HG03342 (cell line): Measurements from ENCODE around the gene DESI1.
"Not testable (repeated sequence)": the region's sequence is repeated elsewhere in the genome, so short reads cannot be mapped to it uniquely, and the experiment has no call there.

Experiments used
- ATAC-seq: cut with Tn5 transposase; IDR thresholded peaks from one replicate; pipeline ENCODE4 v1.9.1; 2021; ENCODE audit warnings: mild to moderate bottlenecking, moderate library complexity; ENCODE audit not compliant: unreplicated experiment

Gene DESI1

DNA sequence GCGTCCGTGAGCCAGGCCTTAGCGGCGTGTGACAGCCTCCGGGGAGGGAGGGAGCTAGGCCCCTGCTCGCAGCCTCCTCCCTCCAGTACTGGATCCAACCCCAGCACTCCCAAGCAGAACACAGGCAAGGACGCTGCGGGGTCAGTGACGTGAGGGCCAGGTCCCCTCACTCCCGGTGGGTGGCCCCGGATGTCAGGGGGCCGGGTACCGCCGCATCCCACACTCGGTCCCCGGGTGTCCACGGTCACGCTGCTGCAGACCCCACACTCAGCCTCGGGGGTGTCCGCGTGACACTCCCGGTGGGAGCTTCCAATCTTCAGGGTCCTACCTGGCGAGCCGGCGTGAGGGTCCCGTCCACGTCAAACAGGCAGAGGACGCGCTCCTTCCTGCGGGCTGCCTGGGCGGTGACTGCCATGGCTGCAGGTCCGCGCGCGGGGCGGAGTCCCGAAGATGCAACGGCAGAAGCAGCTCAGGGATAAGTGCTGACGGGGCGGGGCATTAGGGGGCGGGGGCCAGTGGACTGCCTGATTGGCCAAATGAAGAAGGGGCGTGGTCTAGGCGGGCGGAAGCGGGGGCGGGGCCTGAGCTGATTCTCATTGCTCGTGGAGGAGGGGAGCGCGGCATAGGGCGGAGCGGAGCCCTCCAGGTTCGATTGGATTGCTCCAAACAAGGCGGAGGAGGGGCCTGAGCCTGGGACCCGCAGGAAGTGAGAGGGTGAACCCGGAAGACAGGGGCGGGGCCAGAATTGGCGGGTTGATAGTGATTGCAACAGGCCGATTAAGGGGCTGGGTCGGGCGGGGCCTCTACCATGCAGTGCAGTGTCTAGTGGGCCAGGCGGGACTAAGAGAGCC lies 31.2 kb downstream of the DESI1 start, which contains the start of gene PMM1:
Gene PMM1 (minus strand): TSS at position 450 of the 851 bp plus-strand sequence. CDS start 35 bp downstream, at position 415.
- ATAC-seq = peak; percentile 91

DNA sequence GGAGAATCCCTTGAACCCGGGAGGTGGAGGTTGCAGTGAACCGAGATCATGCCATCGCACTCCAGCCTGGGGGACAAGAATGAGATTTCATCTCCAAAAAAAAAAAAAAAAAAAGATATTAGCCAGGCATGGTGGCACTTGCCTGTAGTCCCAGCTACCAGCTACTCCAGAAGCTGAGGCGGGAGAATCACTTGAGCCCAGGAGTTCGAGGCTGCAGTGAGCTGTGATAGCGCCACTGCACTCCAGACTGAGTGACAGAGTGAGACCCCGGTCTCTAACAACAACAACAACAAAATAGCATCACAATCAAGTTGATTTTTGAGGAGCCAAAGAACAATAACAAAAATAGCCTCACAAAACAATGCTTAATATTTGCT lies 33.5 kb downstream of the DESI1 start:
- ATAC-seq = no peak

DNA sequence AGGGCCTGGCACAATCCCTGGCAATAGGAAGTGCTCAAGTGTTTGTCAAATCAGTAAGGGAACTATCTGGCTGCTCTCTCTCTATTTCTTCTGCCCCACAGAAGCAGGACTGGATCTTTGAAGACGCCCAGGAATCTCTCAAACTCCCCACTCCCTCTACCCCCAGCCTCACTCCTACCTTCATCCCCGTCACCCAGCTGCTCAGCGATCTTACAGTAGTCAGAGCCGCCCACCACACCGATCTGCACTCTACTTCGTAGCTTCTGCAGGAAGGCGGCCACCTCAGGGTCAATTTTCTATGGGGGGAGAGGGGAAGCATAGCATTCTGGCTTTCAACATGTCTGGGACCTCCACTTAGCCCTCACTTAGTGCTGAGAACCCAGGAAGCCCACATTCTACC lies 34.9 kb downstream of the DESI1 start:
- ATAC-seq = no peak

DNA sequence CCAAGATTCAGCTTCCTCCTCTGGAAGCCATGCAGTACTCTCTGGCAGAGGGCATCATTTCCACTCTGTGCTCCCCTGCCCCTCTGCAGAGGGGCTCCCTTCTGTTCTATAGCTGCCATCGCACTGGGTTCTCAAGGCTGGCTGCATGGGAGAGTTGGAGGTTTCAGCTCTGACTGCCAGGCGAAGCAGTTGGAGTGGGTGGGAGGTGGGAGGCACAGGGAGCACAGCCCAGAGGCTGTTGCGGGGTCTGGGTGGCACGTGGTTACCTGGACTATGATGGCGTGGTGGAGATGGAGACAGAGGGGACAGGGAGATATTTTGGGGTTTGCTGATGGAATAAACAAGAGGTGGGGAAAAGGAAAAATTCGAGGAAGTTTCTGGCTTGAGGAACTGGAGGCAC lies 36.0 kb downstream of the DESI1 start:
- no peak for ATAC-seq

DNA sequence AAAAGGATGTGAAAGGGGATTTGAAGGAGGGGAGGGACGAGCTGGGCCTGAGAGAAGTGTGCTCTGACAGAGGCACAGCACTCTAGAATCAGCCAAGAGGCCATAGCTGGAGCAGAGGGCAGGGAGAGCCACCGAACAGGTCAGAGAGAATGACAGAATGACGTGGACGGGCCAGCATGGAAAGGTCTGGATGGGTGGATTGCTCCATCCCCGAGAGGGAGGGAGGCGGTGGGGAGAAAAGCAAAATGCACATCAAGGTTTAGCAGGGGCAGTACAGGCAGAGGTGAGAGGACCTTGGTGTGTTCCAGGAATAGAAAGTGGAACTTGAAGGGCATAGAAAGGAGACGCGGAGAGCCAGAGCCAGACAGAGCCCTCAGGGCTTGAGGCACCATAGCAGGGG lies 38.1 kb downstream of the DESI1 start:
- no peak for ATAC-seq

DNA sequence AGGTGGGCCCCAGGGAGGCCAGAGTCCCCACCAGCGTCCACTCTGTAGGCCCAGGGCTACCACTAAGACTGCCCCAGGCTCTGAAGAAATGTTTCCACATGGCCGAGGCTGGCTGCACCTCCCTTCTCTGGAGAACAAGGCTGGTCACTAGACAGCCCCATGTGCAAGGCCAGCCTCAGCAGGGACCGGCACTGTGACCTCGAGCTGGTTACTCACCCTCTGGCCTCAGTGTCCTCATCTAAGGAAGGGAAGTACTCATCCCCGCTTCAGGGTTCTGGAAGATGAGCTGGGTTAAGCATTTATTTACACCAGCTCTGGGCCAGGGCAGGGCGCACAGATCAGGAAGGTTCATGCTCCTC lies 40.9 kb downstream of the DESI1 start:
- no peak for ATAC-seq

DNA sequence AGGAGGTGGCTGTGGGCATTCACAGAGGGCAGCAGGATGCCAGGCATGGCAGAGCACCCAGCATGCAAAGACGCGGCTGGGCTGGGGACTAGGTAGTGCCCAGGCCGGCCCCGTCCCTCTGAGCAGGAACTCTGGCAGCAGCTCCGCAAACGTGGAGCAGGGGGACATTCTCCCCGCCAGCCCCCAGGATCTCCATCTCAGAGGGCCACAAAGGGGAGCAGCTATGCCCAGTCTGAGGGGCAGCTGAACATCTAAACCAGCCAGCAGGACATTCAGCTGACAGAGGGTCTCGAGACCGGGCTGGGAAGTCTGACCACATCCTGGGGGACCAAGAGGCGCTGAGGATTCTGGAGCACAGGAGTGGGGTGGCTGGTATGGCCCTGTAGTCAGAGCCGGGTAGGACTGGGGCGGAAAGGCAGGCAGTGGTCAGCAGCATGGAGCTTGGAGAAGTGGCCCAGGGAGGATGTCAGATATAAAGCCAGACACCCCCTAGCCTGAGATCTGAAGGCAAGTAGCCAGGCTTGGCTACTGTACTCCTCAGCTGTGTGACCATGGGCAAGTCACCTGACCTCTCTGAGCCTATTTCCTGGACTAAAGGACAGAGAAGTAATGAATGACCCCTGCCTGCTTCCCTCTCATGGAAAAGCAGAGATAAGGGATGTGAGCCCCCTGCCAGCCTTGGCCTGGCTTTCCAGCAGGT lies 41.4 kb downstream of the DESI1 start:
- ATAC-seq = no peak

DNA sequence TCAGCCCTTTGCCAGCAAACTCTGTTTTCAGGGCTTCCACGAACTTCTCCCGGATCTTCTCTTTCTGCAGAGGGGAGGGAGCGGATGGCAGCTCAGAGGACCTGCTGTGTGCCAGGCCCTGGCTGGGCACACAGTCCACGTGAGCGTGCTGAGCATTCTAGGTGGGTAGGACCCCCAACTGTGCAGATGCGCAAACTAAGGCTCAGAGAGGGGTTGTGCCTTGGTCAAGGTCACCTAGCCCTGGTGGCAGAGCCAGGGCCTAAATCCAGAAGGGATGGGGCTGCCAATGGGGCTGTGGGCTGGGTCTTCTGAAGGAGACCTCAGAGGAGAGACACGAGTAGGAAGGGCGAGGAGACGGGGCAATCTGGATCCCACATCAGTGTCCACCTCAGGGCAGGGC lies 42.0 kb downstream of the DESI1 start:
- ATAC-seq = no peak

DNA sequence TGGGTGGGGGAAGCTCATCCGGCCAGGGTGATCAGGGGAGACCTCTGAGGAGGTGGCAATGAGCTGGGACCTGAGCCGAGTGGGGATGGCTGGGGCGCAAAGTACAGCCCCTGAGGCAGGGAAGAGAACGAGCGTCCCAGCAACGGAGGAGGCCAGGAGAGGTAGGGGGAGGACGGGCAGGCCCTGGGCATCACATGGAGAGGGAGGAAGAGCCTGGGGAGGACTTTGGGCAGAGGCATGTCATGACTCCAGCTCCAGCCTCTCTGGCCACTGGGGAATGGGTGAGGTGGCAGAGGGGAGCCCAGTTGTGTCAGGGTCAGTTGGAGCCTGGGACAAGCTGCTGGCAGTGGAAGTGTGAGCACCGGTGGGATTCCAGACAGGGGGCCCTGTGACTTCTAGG lies 42.7 kb downstream of the DESI1 start:
- ATAC-seq = no peak

DNA sequence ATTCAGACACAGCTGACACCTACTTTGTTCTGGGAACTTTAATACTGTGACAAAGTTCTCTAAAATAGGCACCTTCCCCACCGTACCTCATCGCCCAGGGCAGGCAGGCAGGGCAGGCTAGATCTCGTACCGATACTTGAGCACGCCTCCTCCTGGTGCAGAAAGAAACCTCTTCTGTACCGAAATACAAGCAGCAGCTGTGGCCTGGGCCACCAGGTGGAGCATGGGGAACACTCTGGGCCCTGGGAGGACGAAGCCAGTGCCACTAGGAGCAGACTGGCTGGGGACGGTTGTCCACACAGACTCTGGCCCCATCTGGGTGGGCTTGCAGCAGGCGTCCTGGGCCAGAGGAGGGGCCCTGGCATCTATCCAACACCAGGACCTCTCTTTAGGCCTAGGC lies 44.0 kb downstream of the DESI1 start:
- ATAC-seq = no peak

DNA sequence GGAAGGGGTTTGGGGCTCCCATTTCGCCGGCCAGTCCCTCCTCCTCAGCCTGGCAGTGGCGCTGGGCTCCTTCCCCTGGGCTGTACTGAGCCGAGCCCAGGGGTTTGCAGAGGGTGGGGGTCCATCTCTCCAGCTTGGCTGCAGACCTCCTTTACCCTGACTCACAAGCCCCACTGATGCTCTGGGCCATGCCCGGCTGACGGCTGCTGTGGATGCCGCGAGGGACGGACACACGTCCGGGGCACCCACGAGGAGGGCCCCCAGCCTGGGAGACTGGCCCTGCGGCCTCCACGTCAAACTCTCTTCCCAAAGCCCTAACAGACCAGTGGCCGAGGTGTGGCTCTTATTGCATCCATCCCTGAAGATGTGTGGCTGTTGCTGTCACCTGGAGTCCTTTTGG lies 45.3 kb downstream of the DESI1 start:
- ATAC-seq = no peak

DNA sequence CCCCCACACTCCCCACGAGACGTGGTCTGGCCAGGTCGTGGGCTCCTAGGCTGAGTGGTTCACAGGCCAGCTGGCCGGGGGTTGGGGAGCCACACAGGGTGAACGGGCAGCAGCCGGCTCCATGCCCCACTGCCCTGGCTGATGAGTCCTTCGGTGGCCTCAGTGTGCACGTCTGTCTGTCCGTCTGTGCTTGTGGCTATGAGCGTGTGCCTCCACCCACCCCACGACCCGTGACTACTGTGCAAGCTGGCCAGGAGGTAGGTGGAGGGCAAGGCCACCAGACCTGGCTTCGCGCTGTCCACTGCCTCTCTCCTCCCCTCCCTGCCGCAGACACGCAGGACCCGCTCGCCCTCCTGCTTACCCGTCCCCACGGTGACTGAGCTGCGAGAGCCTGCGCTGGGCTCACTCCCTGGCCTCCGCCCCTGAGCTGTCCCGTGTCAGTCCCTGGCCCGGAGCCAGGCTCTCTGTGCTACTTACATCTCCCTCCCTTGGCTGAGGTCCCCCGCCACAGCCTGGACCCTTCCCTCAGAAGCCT lies 45.9 kb downstream of the DESI1 start:
- no peak for ATAC-seq

DNA sequence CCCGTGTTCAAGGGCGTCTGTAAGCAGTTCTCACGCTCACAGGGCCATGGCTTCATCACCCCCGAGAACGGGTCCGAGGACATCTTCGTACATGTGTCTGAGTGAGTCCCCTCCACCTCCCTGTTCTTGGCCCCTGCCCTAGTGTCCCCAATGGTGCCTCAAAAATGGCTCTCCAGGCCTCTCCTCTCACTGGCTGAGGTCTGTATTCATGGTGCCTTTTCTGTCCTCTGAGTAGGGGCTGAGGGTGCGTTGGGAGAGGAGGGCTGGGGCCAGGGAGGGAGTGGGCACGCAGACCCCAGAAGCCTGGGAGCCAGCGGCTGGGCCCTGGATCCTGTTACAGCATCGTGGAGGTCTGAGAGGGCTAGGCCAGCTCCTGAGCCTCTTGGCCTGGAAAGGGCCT lies 47.2 kb downstream of the DESI1 start:
- ATAC-seq = no peak

DNA sequence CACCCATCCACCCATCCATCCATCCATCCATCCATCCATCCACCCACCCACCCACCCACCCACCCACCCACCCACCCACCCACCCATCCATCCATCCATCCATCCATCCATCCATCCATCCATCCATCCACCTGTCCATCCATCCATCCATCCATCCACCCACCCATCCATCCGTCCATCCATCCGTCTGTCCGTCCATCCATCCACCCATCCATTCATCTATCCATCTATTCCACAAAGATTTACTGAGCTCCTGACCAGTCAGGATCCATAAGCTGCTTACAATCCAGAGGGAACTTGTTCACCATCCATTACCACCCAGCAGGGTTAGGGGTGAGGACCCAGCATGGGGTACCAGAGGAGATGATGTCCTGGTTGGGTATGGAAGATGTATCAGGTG lies 48.5 kb downstream of the DESI1 start:
- not testable (repeated sequence) for ATAC-seq

DNA sequence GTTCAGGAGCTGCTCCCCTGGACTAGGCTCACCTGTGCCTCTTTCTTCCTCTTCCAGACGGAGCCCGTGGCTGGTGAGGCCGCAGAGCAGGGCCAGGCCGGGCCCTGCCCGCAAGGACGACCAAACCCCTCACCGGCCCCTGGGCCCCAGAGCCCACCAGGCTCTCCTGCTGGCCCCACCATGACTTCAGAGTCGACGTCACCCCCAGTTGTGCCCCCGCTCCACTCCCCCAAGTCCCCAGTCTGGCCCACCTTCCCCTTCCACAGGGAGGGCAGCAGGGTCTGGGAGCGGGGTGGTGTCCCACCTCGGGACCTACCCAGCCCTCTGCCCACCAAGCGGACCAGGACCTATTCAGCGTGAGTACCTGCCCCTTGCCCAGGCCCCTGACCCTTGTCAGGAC lies 49.1 kb downstream of the DESI1 start:
- ATAC-seq = no peak

DNA sequence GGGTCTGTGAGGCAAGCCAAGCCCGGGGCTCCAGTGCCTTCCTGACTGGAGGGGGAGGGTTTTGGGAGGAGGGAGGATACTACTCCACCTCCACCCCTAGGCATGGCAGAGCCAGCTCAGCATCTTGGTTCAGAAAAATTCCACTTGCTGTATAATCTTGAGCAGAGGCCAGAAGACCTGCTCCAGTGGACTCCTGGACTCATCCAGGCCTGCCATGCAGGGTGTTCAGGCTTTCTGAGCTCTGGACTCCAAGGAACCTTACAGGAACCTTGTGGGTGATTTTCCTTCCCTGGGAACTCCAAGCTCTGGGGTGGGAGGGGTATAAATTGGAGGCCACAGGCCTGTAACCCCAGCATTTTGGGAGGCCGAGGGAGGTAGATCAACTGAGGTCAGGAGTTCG lies 50.6 kb downstream of the DESI1 start:
- no peak for ATAC-seq

DNA sequence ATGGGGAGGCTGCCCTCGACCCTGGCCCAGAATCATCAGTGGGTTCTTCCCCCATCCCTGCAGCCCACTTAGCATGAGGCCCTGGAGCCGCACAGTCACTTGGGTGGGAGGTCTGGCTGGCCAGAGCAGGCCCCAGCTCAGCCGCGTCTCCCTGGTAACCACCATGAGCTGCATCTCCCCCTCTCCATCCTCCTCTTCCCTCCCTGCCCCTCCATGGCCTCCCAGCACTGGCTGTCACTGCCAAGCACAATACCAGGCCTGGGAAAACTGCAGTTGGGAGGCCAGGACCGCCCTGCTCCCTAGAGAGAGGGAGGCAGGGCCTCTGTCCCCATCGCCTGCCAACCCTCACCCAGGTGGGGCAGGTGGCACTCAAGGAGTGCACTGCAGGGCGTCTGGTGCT lies 52.0 kb downstream of the DESI1 start:
- ATAC-seq = no peak

DNA sequence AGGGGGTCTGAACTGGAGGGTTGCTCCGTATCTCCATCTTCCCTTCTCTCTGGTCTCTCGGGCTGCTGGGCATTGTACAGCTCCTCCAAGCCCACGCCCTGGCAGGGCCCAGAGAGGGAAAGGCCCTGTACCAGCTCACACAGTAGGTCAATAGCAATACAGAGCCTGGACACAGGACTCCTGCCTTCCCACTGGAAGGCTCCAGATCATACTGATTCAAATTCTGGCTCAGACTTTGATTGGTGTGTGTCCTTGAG lies 53.4 kb downstream of the DESI1 start:
- no peak for ATAC-seq

DNA sequence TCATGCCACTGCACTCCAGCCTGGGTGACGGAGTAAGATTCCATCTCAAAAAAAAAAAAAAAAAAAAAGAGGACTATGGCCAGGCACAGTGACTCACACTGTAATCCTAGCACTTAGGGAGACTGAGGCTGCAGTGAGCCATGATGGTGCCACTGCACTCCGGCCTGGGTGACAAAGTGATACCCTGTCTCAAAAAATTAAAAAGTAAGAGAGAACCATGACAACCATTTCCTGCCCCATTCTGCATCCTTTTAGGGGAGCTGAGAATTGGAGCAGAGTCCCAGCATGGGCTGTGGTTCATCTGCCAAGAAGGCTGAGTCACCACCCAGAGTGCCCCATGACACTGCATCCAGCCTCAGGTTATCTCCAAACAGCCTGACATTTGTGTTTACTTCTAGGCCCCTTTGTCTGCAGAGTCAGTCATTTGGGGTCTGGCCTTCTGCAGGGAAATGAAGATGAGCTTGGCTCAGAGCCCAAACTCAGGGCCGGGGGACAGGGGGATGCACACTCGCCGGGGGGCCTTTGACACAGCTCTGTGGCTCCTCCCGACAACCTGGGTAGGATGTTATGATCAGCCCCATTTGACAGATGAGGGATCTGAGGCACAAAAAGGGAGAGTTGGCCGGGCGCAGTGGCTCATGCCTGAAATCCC lies 55.3 kb downstream of the DESI1 start:
- ATAC-seq = no peak

DNA sequence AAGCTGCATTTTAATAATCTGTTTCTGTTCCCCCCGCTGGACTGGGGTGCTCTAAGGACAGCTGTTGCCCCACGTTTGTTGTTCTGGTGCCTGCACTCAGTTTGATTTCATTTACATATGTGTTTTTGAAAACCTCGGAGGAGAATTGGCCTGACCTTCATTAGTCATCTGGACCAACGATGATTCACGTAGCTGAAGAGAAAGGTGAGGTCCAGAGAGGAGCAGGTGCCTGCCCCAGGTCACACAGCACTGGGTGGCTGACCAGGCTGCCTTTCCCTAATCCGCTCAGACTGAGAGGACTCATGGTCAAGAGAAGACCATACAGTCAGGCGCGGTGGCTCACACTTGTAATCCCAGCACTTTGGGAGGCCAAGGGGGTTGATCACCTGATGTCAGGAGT lies 56.3 kb downstream of the DESI1 start:
- ATAC-seq = no peak

DNA sequence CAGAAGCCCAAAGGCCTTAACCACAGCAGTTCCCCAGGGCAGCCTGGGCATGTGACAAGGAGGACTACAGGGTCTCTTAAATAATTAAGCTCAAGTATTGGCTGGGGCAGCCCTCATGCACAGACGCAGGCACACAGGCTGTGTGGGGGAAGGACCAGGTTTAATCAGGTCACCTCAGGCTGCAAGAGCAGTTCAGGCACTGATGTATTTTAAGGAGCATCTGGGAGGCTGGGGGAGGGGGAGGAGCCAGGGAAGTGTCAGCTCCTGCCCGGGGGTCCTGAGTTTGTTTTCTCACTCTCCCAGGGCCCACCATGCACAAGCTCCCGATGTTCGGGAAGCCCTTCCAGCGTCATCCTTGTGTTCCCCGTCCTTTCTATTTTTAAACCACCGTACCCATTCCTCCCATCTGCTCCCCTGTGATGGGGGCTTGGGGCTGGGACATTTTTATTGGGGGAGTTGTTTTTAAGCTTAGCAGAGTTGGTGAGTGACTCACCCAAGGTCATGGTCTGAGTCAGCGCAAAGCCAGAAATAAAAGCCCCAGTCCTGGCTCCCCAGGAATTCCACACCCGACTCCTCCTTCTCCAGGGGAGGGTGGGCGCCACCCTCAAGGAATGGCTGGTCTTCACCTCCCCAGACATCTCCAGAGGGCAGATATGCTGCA lies 57.7 kb downstream of the DESI1 start:
- no peak for ATAC-seq

DNA sequence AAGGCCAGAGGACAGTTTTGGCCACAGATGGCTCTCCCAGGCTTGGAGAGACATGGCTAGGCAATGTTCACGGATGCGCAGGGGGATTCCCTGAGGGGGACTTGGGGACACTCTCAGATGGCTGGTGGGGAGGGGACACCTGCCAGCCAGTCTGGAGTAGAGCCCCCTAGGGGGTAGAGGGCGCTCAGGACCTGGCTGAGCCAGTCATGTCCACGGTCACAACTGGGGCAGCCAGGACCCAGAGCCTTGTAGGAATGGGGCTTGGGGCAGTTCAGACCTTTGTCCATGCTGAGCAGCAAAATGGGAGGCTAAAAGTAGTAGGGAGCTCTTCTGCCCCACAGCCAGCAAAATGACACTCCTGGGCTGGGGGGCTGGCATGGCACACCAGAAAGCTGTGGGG lies 58.4 kb downstream of the DESI1 start:
- ATAC-seq = no peak
